ENCODE results near the gene PRXL2B.
"Not testable (repeated sequence)": the region's sequence is repeated elsewhere in the genome, so short reads cannot be mapped to it uniquely, and the experiment has no call there.

Gene PRXL2B

DNA sequence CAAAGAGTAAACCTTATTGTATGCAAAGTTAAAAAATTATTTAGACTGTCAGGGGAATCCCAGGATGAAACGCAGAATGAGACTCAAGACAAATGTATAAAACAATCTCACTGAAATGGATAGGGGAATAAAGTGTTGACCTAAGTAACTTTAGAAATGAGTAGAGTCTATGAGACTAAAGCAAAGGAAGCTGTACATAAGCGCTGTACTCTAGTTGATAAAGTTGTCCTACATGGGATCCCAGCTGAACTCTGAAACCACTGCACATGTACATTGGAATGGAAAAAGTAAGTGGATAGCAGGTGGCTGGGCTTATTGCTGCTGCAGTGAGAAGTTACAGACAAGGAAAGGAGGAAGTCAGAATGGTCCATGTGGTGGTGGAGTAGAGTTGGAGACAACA lies 27.6 kb downstream of the PRXL2B start:
- DNase-seq (ENCODE audit: low spot score), result no peak

DNA sequence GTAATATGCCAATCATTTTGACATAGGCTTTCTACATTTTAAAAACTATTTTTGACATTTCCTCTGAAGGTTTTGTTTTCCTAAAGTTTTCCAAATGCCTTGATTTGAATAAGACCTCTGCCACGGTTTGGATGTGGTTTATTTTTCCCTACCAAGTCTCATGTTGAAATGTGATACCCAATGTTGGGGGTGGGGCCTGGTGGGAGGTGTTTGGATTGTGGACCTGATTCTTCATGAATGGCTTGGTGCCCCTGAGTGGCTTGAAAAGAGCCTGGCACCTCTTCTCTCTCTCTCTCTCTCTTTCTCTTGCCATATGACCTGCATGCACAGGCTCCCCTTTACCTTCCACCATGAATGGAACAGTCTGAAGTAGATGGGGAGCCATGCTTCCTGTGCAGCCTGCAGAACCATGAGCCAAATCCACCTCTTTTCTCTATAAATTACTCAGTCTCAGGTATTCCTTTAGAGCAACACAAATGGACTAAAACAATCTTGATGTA lies 31.4 kb downstream of the PRXL2B start:
- DNase-seq (ENCODE audit: low spot score), result no peak

DNA sequence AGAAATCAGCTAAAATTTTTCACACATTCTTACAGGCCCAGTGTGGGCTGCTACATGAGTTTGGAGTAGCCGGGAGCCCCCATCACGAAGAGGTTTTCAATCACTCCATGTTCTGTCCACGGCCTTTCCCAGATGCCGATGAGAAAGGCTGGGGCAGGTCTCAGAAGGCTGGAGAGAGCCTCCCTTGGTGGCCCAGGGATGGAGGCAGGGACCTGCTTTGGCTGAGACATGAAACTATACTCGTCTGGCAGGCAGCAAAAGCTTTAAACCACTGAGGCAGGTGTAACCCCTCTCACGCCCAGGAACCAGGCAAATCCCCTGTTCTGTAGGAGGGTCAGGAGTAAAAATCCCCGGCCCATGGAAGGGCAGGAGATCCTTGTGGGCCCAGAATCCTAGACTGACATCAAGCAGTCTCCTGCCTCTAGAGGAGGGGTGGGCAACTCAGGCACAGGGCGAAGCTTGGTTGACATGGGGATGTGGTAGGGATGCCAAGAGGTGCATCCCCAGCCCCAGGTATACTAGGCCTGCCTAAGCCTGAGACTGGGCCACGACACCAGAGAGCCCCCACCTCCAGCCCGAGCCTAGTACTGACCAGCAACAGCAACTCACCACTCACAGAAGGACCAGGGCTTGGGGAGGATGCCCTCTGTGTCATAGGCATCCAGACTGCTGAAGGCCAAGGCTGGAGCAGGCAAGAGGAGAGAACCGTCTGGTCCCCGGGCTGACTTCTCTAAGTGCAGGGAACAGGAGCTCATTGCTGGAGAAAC lies 37.2 kb downstream of the PRXL2B start:
- no peak for DNase-seq (ENCODE audit: low spot score)

DNA sequence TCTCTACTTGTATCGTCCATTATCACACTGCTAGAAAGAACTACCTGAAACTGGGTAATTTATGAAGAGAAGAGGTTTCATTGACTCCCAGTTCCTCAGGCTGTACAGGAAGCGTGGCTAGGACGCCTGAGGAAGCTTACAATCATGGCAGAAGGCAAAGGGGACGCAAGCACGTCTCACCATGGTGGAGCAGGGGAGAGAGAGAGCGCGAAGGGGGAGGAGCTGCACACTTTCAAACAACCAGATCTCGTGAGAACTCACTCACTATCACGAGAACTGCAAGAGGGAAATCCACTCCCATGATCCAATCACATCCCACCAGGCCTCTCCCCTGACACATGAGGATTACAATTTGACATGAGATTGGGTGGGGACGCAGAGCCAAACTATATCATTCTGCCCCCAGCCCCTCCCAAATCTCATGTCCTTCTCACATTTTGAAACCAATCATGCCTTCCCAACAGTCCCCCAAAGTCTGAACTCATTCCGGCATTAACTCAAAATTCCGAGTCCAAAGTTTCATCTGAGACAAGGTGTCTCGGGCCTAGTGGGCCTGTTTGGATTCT lies 38.2 kb downstream of the PRXL2B start:
- no peak for DNase-seq (ENCODE audit: low spot score)

DNA sequence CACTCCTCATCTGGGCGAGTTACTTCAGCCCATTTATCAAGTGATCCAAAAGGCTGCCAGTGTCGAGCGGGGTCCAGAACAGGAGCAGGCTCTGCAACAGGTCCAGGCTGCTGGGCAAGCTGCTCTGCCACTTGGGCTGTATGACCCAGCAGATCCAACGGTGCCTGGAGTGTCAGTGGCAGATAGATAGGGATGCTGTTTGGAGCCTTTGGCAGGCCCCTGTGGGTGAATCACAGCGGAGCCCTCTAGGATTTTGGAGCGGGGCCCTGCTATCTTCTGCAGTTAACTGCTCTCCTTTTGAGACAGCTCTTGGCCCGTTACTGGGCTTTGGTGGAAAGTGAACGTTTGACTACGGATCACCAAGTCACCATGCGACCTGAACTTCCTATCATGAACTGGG lies 38.7 kb downstream of the PRXL2B start:
- DNase-seq (ENCODE audit: low spot score), result no peak

DNA sequence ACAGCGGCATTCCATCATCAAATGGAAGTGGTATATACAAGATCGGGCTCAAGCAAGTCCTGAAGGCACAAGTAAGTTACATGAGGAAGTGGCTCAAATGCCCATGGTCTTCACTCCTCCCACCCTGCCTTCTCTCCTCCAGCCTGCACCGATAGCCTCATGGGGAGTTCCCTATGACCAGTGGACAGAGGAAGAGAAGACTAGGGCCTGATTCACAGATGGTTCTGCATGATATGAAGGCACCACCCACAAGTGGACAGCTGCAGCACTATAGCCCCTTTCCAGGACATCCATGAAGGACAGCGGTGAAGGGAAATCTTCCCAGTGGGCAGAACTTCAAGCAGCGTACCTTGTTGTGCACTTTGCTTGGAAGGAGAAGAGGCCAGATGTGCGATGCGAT lies 39.2 kb downstream of the PRXL2B start:
- not testable (repeated sequence) for DNase-seq (ENCODE audit: low spot score)

DNA sequence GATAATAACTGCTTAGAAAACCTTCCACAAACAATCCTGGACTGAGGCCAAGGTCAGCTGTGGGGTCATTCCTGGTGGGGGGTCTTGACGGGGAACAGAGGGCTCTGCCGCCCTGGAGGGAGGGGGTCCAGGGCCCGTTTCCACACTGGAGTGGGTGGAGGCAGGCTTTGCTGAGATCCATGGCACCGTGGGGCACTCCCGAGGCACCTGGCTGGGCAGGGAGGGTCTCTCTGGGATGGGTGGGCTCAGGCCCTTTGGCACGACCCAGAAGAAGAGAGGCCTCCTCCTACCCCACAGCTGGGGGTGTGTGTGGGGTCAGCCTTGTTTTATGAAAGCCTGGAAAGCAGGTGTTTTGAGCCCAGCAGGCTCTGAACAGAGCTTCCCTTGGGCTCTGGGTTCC lies 41.2 kb downstream of the PRXL2B start:
- DNase-seq (ENCODE audit: low spot score), result no peak

DNA sequence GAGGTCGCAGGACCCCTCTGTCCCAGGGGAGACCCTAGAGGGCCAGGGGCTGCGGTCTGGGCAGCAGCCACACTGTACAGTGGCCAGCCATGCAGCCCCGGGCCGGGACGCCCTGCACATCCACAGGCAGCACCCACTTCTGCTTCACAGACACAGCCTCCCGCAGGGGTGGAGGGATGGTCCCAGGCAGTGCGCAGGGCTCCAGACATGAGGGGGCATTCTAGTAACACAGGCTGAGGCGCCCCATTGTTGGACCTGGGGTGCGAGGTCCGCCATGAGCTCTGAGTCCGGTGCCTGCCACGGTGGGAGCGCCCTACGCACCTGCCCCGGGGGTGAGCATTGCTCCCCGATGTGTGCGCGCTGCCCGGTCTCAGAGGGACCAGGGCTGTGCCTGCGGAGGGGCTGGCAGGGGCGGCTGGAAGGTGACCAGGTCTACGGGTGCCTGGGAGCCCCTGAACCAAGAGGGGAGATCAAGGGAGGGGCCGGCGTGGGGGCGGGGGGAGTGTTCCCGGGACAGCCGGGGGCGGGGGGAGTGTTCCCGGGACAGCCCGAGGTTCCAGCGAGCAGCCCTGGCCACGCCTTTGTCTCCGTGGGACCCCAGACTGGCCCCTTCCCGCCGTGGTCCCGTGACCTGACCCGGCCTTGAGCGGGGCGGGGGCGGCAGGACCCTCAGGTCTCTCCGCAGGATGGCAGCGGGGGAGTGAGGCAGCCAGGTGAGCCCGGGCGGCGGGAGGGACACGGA lies 41.8 kb downstream of the PRXL2B start:
- DNase-seq (ENCODE audit: low spot score), result no peak

DNA sequence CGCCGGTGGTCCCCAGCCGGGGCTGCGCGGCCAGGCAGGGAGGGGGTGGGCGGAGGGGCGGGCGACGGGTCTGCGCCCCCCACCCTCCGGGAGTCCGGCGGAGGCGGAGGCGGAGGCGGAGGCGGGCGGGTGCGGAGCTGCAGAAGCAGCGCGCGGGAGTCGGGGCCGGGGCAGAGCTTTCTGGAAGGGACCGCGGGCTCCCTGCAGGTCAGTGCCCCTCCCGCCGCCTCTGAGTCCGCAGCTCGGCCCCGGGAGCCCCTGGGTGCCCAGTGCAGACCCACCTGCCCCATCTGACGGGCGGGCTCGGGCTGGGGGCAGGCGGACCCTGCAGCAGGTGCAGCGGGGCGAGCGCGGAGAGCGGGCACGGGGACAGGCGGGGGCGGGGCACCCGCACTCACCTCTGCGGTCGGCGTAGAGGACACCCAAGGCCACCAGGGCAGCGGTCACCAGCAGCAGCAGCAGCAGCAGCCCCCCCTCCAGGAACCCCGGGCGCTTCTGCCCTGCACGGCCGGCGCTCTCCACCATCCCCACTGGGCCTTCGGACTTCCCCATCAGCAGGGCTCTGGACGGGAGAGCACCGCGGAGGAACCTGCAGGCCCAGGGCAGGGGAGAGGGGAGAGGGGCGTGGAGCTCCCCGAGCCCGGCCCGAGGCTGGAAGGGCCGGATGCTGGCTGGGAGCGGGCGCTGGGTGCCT lies 42.5 kb downstream of the PRXL2B start:
- DNase-seq (ENCODE audit: low spot score), result no peak

DNA sequence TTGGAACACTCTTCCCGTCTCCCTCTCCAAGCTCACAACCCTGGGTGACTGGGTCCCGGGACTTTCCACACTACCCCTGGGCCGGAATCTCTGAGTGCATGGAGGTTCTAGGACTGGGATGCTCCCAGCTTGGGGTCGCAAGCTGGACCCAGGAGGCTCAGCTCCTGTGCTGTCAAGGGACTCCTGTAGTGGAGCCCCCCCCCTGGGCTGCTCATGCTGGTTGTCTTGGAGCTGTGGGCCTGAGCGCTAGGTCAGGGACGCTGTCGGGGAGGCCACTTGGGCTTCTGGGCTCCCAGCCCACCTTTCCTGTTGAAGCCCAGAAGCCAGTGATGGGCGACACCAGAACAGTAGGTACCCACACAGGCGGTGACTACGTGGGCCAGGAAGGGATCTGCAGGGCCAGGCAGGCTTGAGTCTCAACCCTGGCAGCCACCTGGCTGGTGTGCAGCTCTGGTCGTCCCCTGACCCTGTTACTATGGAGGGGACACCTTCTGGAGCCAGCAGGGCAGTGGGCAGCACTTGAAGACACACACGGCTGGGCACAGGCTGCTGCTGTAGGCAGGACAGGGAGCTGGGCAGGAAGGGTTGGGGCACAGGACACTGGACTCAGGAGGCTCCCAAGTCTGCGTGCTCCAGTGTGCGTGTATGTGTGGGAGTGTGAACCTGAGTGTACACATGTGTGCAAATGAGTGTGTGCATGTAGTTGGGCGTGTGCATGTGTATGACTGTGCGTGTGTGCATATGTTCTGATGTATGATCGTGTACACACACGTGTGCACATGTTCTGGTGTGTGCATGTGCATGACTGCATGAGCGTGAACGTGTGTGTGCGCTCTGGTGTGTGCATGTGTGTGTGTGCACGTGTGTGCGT lies 43.3 kb downstream of the PRXL2B start:
- DNase-seq (ENCODE audit: low spot score), result no peak

DNA sequence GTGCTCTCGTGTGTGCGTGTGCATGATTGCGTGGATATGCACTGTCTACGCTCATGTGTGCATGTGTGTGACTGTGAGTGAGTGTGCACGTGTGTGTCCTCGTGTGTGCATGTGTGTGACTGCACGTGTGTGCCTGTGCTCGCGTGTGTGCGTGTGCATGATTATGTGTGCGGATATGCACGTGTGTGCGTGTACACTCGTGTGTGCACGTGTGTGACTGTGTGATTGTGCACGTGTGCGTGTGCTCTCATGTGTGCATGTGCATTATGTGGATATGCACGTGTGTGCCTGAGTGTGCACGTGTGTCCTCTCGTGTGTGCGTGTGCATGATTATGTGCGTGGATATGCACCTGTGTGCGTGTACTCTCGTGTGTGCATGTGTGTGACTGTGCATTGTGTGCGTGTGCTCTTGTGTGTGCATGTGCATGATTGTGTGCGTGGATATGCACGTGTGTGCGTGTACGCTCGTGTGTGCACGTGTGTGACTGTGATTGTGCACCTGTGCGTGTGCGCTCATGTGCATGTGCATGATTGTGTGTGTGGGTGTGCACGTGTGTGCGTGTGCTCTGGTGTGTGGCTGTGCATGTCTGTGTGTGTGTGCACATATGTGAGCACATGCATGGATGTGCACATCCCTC lies 44.0 kb downstream of the PRXL2B start:
- DNase-seq (ENCODE audit: low spot score), result no peak

DNA sequence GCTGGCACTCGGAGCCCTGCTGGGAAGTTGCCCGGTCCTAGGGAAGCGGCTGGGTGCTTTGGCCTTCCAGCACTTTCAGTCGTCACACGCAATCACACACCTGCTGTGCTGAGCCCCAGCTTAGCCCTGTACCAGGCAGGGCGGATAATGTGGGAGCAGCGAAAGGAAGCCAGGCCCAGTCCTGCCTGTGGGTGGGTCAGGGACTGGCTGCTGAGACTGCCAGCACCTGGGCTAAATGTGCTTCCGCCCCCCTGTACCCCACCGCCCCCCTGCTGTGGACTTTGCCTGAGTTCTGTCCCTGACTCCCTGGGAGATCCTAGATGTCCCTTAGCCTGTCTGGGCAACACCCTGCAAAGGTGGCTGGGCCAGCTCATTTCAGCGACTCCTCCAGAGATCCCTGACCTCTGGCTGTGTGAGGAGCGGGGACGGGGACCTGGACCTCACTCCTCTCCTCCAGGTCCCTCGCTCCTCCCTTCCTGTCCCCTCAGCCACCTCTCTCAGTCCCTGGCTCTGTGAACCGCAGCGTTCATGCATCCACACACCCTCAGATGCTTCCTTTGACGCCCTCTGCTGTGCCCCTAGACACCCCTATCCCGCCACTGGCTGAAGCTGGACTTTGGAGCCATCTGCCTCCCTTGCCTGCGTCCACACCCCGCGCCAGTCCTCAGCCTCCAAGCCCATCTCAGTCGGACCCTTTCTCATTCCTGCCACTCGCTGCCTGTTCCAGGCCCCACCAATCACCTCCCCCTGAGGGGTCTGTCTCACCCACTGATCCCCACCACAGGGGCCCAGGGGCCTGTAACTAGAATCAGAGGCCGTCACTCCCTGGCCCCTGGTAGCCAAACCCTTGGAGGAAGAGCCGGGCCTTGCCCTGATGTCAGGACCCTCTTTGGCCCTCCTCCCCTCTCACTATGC lies 44.8 kb downstream of the PRXL2B start:
- DNase-seq (ENCODE audit: low spot score), result no peak

DNA sequence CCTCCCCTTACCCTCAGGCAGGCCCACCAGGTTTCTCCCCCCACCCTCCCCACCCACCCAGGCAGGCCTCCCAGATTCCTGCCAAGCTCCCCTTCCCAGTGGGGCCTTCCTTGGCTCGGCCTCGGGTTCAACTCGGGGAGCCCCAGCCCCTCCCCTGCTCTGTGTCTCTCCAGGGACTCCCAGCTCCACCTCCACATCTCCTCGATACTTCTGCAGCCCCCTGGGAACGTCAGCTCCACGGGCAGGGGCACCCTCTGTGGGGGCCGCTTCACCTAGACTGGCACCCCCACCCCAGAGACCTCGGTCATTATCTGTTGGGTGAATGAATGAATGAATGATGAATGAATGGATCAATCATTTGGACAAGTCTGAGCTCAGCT lies 45.5 kb downstream of the PRXL2B start:
- DNase-seq (ENCODE audit: low spot score), result no peak

DNA sequence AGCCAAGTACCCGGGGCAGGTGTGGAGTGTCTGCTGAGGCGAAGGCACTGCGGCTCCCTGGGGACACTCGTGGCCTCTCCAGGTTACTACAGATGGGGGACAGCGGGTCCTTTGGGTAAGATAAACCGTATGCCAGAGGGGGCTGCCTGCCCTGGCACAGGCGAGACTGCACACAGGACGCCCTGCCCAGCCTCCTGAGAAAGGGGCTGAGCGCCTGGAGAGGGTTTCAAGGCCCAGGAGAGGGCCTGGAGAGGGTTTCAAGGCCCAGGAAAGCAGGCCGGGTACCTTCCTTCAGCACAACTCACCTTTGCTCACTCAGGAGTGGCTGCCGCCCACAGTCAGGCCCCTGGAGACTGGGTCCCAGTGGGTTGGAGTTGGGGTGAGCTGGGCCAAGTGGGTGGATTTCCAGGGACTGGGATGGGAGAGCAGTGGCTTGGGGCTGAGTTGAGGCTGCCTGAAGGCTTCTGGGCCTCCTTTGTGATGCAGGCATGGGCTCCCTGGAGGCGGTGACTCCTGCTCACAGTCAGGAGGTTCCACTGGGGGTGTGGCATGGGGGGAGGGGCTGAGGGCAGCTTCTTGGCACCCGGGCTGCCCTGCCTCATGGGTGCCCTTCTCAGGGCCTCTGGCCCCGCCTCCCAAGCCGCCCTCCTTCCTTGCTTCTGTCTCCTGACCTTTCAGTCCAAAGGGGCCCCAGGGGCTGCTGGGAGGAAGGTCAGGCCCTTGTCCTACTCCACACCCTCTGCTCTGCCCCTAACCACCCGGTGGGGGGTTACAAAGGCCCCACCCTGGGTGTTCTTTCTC lies 46.2 kb downstream of the PRXL2B start, which contains the start of gene MMEL1:
Gene MMEL1 (minus strand): TSS at position 456 of the 801 bp plus-strand sequence. CDS start 3,532 bp downstream, outside the sequence.
- DNase-seq (ENCODE audit: low spot score), result no peak

DNA sequence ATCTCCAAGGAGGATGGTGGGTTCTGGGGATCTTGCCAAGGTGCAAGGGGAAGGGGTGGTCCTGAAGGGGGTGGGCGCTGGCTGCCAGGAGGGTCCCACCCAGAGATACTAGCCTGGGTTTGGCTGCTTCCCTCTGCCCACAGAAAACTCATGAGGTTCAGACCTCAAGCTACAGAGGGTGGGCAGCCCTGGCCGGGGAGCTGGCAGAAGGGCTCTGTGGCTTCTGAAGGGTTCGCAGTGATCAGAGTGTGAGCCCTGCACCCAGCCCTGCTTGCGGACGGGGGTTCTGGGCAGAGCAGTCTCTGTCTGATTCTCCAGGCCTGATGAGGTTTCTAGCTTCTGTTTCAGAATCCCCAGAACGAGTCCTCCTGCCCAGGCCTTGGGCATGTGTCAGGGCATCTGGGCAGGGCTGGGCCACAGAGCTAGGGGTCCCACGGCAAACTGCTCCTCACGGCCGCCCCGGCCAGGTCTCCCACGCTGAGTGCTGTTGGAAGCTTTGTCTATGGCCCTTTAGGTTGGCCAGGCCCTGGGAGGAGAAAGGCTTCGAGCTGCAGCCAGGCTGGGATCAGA lies 46.9 kb downstream of the PRXL2B start:
- DNase-seq (ENCODE audit: low spot score), result no peak

DNA sequence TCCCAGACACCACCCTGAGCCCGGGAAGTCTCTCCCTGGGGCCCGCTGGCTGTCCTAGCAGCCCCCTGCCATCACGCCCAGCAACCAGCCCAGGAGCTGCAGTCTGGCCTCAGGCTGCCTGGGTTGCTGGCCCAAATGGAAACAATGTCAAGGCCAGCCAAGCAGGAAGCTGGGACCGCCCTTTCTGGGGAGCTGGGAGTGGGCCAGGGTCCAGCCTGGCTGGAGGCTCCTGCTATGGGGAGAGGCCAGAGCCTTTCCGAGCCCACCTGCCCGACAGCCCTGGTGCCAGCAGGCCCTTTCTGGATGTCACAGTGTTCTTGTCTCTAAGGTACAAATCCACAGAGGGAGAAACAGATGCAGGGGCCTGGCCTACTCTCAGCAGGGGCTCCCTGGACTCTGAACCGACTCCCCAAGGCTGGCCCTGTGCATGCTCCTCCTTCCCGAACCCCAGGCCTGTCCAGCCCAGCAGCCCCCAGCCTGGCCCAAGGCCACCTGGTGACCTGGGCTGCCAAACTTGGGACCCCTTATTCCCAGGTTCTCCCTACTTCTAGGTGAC lies 47.4 kb downstream of the PRXL2B start:
- DNase-seq (ENCODE audit: low spot score), result no peak

DNA sequence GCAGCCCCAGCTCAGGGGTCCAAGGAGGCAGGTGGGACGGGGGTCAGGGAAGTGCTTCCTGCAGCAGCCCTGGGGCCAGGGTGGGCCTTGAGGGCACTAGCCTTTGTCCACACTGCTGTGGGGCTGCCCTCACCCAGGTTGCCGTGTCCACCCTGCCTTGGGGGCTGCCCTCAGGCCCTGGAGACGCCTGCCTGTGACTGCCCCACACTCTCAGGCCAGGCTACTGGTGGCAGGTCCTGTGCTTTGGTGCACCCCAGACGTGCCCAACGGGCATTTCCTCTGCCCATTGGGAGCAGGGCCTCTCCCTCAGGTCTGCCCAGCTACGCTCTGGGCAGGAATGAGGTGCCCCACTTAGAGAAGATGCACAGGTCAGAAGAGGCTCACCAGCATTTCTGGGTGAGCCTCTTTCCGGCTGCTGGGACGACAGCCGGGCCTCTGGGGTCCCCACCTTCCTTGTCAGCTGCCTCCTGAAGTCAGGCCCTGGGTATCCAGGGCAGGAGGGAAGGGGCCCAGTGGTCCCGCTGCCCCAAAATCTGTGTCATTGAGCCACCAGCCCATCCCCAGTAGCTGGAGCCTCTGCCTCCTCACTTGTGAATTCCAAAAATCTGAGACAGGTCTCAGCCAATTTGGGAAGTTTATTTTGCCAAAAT lies 48.9 kb downstream of the PRXL2B start:
- DNase-seq (ENCODE audit: low spot score), result no peak

DNA sequence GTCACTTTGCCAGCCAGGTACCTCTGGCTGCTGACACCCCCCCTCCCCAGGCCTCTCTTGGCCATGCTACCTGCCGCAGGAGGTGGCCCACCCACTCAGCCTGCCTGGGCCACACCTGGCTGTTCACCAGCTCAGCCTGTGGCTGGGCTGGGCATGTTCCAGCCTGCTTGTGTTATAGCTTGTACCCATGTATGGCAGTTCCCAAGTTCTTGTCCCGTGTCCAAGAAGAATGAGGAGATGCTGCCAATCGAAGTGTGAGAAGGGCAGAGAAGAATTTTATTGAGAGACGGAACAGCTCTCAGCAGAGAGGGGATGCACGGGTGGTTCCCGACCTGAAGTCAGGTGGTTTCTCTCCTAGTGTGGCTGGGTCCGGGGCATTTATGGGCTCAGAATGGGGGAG lies 50.2 kb downstream of the PRXL2B start:
- no peak for DNase-seq (ENCODE audit: low spot score)
